ENCODE measurements around the gene NEK3. TPM values are rescaled to one million over a fixed set of nuclear protein-coding genes. Genes with fewer than 3 reads are reported as not detected.

The NEK3 gene
- total RNA-seq, 2 donors from 2014 or later = 10.4 to 16.4 TPM

DNA sequence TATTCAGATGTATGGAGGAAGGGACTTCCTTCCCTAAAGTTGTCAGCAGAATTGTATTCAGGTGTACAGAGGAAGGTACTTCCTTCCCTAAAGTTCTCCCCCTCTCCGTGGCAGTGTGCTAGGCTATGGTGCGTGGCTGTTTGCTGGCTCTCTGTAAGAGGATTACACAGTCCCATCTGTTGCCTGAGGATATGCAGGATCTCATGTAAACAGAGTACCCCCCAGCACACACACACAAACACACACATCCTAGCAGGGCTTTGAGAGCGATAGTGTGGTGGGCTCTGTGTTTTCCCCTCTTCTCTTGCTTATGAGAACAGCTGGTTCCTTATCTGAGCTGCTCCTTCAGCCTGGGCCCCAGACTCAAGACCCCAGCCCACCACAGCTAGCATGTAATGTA lies 40.8 kb downstream of the NEK3 start:
- no peak overlapping the region for H3K4me3 ChIP-seq
- no peaks in the 10 kb centered on the region for H3K36me3 ChIP-seq
- TF ChIP-seq, protein P1, sequence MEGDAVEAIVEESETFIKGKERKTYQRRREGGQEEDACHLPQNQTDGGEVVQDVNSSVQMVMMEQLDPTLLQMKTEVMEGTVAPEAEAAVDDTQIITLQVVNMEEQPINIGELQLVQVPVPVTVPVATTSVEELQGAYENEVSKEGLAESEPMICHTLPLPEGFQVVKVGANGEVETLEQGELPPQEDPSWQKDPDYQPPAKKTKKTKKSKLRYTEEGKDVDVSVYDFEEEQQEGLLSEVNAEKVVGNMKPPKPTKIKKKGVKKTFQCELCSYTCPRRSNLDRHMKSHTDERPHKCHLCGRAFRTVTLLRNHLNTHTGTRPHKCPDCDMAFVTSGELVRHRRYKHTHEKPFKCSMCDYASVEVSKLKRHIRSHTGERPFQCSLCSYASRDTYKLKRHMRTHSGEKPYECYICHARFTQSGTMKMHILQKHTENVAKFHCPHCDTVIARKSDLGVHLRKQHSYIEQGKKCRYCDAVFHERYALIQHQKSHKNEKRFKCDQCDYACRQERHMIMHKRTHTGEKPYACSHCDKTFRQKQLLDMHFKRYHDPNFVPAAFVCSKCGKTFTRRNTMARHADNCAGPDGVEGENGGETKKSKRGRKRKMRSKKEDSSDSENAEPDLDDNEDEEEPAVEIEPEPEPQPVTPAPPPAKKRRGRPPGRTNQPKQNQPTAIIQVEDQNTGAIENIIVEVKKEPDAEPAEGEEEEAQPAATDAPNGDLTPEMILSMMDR (IDR thresholded peaks at IDR 0.05) = no peak
- H3K27ac ChIP-seq = no peak overlapping the region
- DNase-seq (ENCODE audit: low spot score) (no peak), ATAC-seq (ENCODE audit: insufficient number of reproducible peaks, low FRiP score, low read depth) (no peak)
- no peaks in the 10 kb centered on the region for H3K27me3 ChIP-seq (replicated peaks; ENCODE audit: insufficient read depth)
- H3K9me3 ChIP-seq = no peaks in the 10 kb centered on the region
- no peaks in the 10 kb centered on the region for H3K4me1 ChIP-seq (ENCODE audit: control insufficient read depth in 1 of 2, low read depth in 2 of 2)

DNA sequence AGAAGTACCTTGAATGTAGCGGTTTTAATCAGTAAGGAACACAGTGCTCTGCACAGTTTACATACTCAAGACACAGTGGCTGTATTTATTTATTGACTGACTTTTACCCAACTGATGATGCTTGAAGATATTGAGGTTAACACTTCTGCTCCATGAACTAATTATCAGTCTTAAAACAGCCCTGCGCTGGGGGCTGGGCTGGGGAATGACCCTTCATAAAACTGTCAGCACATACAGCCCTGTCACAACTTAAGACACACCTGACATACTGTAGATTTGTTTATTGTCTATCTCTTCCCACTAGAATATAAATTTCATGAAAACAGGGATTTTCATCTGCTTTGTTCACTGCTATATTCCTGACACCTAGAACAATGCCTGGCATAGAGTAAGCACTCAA lies 41.3 kb downstream of the NEK3 start:
- H3K9me3 ChIP-seq = no peaks in the 10 kb centered on the region
- no peaks in the 10 kb centered on the region for H3K36me3 ChIP-seq
- no peak overlapping the region for H3K27ac ChIP-seq
- no peaks in the 10 kb centered on the region for H3K27me3 ChIP-seq (replicated peaks; ENCODE audit: insufficient read depth)
- H3K4me1 ChIP-seq (ENCODE audit: control insufficient read depth in 1 of 2, low read depth in 2 of 2) = no peaks in the 10 kb centered on the region
- no peak for DNase-seq (ENCODE audit: low spot score)
- H3K4me3 ChIP-seq = no peak overlapping the region
- TF ChIP-seq, protein P1 (IDR thresholded peaks at IDR 0.05) = no peak
- ATAC-seq (ENCODE audit: insufficient number of reproducible peaks, low FRiP score, low read depth) = no peak

DNA sequence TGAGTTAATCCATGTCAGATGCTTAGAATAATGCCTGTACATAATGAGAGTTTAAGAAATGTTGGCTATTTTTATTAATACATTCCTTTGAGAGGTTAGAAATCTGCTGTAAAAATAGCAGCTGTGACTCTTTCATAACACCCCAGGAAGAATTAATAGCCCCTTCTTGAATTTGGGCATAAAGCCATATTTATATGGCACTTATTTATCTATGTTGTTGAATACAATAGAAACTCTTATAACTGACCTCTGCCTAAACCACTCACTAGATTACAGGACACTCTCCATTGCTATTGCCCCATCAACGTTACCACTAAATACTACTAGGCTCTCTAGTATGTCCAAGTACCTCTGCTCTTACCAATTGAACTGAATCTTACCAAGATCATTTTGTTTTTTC lies 46.8 kb downstream of the NEK3 start:
- no peaks in the 10 kb centered on the region for H3K9me3 ChIP-seq
- ATAC-seq (ENCODE audit: insufficient number of reproducible peaks, low FRiP score, low read depth) = no peak
- no peak overlapping the region for H3K27ac ChIP-seq
- DNase-seq (ENCODE audit: low spot score) = no peak
- H3K4me1 ChIP-seq (ENCODE audit: control insufficient read depth in 1 of 2, low read depth in 2 of 2) = no peaks in the 10 kb centered on the region
- H3K27me3 ChIP-seq (replicated peaks; ENCODE audit: insufficient read depth) = no peaks in the 10 kb centered on the region
- TF ChIP-seq, protein P1 (IDR thresholded peaks at IDR 0.05) = no peak
- H3K4me3 ChIP-seq = no peak overlapping the region
- no peaks in the 10 kb centered on the region for H3K36me3 ChIP-seq

DNA sequence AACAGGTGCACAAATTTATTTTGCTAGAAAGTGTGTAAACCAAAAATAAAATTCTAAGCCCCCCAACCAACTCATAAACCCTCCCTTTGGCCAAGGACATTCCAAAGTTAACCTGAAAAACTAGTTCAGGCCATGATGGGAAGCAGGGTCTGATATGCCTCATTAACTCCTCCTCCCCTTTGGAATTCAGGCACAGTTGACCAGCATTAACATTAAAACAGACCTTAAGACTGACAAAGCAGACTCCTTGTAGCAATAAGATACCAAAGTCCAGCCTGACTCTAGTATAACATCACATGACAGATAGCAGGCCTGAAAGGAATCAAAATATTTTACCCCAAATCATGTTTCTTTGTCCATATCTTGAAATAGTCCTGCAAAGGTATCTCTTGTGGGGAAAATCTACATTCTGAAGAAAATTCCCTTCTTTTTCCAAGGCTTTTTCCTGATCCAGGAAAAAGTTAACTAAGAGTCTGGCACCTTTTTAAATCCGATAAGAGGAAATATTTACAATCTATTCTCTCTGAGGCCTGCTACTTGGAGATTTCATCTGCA lies 50.2 kb downstream of the NEK3 start:
- H3K4me3 ChIP-seq = no peak overlapping the region
- ATAC-seq (ENCODE audit: insufficient number of reproducible peaks, low FRiP score, low read depth) (no peak), DNase-seq (ENCODE audit: low spot score) (no peak)
- H3K27ac ChIP-seq = no peak overlapping the region
- no peaks in the 10 kb centered on the region for H3K27me3 ChIP-seq (replicated peaks; ENCODE audit: insufficient read depth)
- no peaks in the 10 kb centered on the region for H3K4me1 ChIP-seq (ENCODE audit: control insufficient read depth in 1 of 2, low read depth in 2 of 2)
- H3K9me3 ChIP-seq = no peaks in the 10 kb centered on the region
- H3K36me3 ChIP-seq = no peaks in the 10 kb centered on the region
- TF ChIP-seq, protein P1 (IDR thresholded peaks at IDR 0.05) = no peak

DNA sequence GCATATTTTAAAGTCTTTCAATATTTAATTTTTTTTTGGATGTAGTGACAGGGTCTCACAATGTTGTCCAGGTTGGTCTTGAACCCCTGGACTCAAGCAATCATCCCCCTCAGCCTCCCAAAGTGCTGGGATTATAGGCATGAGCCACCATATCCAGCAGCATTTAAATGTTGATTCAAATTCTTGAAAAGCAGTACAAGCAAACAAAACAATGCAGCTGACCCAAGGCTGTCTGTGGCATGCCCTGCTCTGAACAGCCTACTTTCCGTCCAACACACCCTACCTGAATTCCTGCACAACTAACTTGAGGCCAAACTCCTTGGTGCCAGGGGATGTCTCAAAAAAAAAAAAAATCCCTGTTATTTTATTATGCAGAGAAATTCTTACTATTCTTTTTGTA lies 53.6 kb downstream of the NEK3 start:
- ATAC-seq (ENCODE audit: insufficient number of reproducible peaks, low FRiP score, low read depth) (no peak), DNase-seq (ENCODE audit: low spot score) (no peak)
- no peaks in the 10 kb centered on the region for H3K4me1 ChIP-seq (ENCODE audit: control insufficient read depth in 1 of 2, low read depth in 2 of 2)
- H3K9me3 ChIP-seq = no peaks in the 10 kb centered on the region
- TF ChIP-seq, protein P1 (IDR thresholded peaks at IDR 0.05) = no peak
- H3K27ac ChIP-seq = no peak overlapping the region
- no peaks in the 10 kb centered on the region for H3K27me3 ChIP-seq (replicated peaks; ENCODE audit: insufficient read depth)
- H3K36me3 ChIP-seq = no peaks in the 10 kb centered on the region
- H3K4me3 ChIP-seq = no peak overlapping the region

All from thoracic aorta (tissue), 2 donors.